Measurements from ENCODE around the gene SLC6A2.

SLC6A2 gene

GRCh38 chr16:55621771-55622170 is 34.0 kb upstream of the SLC6A2 start:
- Histone ChIP-seq H3K27me3 (ENCODE audit: insufficient read depth, poor library complexity, severe bottlenecking) (no peaks in the 10 kb centered on the region), H3K4me3 (replicated peaks; ENCODE audit: insufficient read depth, low read length) (no peak overlapping the region), H3K27ac (replicated peaks) (no peak overlapping the region)
- TF ChIP-seq REST (IDR thresholded peaks at IDR 0.05; ENCODE audit: insufficient replicate concordance, low read depth), result no peak
- no peak for TF ChIP-seq SPI1 (IDR thresholded peaks at IDR 0.05; ENCODE audit: borderline replicate concordance, low read depth)
- no peak for TF ChIP-seq GABPA (IDR thresholded peaks at IDR 0.05; ENCODE audit: low read depth)
- TF ChIP-seq POLR2AphosphoS5 (IDR thresholded peaks at IDR 0.05; ENCODE audit: low read depth), result no peak
- no peak for TF ChIP-seq CTCF (IDR thresholded peaks at IDR 0.05; ENCODE audit: insufficient read depth, low read length)
- no peak for DNase-seq (ENCODE audit: low read depth in 1 of 2, low spot score in 1 of 2)

GRCh38 chr16:55622272-55622671 is 33.5 kb upstream of the SLC6A2 start:
- Histone ChIP-seq H3K4me3 (replicated peaks; ENCODE audit: insufficient read depth, low read length) (no peak overlapping the region), H3K27ac (replicated peaks) (no peak overlapping the region), H3K27me3 (ENCODE audit: insufficient read depth, poor library complexity, severe bottlenecking) (no peaks in the 10 kb centered on the region)
- TF ChIP-seq CTCF (IDR thresholded peaks at IDR 0.05; ENCODE audit: insufficient read depth, low read length), result no peak
- no peak for TF ChIP-seq SPI1 (IDR thresholded peaks at IDR 0.05; ENCODE audit: borderline replicate concordance, low read depth)
- TF ChIP-seq REST (IDR thresholded peaks at IDR 0.05; ENCODE audit: insufficient replicate concordance, low read depth), result no peak
- TF ChIP-seq GABPA (IDR thresholded peaks at IDR 0.05; ENCODE audit: low read depth), result no peak
- no peak for TF ChIP-seq POLR2AphosphoS5 (IDR thresholded peaks at IDR 0.05; ENCODE audit: low read depth)
- DNase-seq (ENCODE audit: low read depth in 1 of 2, low spot score in 1 of 2), result no peak

- TF ChIP-seq SPI1 (IDR thresholded peaks at IDR 0.05; ENCODE audit: borderline replicate concordance, low read depth), result no peak
- no peak for TF ChIP-seq REST (IDR thresholded peaks at IDR 0.05; ENCODE audit: insufficient replicate concordance, low read depth)
- no peak for TF ChIP-seq GABPA (IDR thresholded peaks at IDR 0.05; ENCODE audit: low read depth)
- no peak for TF ChIP-seq CTCF (IDR thresholded peaks at IDR 0.05; ENCODE audit: insufficient read depth, low read length)
- TF ChIP-seq POLR2AphosphoS5 (IDR thresholded peaks at IDR 0.05; ENCODE audit: low read depth), result no peak
- no peak for DNase-seq (ENCODE audit: low read depth in 1 of 2, low spot score in 1 of 2)
Measured at GRCh38 chr16:55622930-55623561, 32.7 kb upstream of the SLC6A2 start.

More at GRCh38 chr16:55622930-55623561, 32.7 kb upstream of the SLC6A2 start:
- H3K27ac ChIP-seq (replicated peaks), result no peak overlapping the region
- no peaks in the 10 kb centered on the region for H3K27me3 ChIP-seq (ENCODE audit: insufficient read depth, poor library complexity, severe bottlenecking)
- H3K4me3 ChIP-seq (replicated peaks; ENCODE audit: insufficient read depth, low read length), result no peak overlapping the region
